Neural cell (in vitro differentiated cells): ENCODE data around the gene ADAMTS19. TPM values are rescaled to one million over a fixed set of nuclear protein-coding genes. Genes with fewer than 3 reads are reported as not detected.

Experiments used
- H2AFZ ChIP-seq: fragments of 200-600, 300-800 bp; sonication (generic), shearing (Covaris generic); 2 replicates; pipeline ENCODE4 v1.6.0; 2014; ENCODE audit warnings: low read depth, mild to moderate bottlenecking, antibody characterized with exemption, low read length, moderate library complexity
- H3F3A ChIP-seq: fragments of 200-600 bp; shearing (Covaris generic); 2 replicates; pipeline ENCODE4 v1.6.1; 2016; ENCODE audit warnings: mild to moderate bottlenecking, moderate library complexity, mixed read lengths, antibody characterized with exemption, low read length; ENCODE audit not compliant: insufficient read depth, poor library complexity, severe bottlenecking
- H3K27ac ChIP-seq: fragments of 200-600, 300-800 bp; sonication (generic), shearing (Covaris generic); 2 replicates; pipeline ENCODE4 v1.5.1; 2014; ENCODE audit warnings: mild to moderate bottlenecking, low read length, moderate library complexity
- H3K27me3 ChIP-seq: fragments of 300-800, 200-600 bp; sonication (generic), shearing (Covaris generic); 2 replicates; pipeline ENCODE4 v1.6.0; 2014; ENCODE audit warnings: mild to moderate bottlenecking, low read depth, low read length, moderate library complexity; ENCODE audit not compliant: insufficient read depth
- H3K36me3 ChIP-seq: fragments of 300-800, 200-600 bp; sonication (generic), shearing (Covaris generic); 2 replicates; pipeline ENCODE4 v1.5.1; 2014; ENCODE audit warnings: mild to moderate bottlenecking, antibody characterized with exemption, low read length, moderate library complexity; ENCODE audit not compliant: insufficient read depth
- H3K4me2 ChIP-seq: fragments of 300-800, 200-600 bp; sonication (generic), shearing (Covaris generic); 2 replicates; pipeline ENCODE4 v1.6.0; 2014; ENCODE audit warnings: mild to moderate bottlenecking, low read length
- H3K4me3 ChIP-seq: fragments of 300-800, 200-600 bp; sonication (generic), shearing (Covaris generic); 2 replicates; pipeline ENCODE4 v1.5.1; 2014; ENCODE audit warnings: mild to moderate bottlenecking, low read length, moderate library complexity
- H3K79me2 ChIP-seq: fragments of 200-600 bp; shearing (Covaris generic); replicated peaks from 2 replicates; pipeline ENCODE4 v1.6.0; 2014; ENCODE audit warnings: mild to moderate bottlenecking, low read length, moderate library complexity; ENCODE audit not compliant: insufficient read depth
- H3K9ac ChIP-seq: fragments of 300-800, 200-600 bp; sonication (generic), shearing (Covaris generic); 2 replicates; pipeline ENCODE4 v1.6.1; 2016; ENCODE audit warnings: mild to moderate bottlenecking, low read length, mixed read lengths
- H3K9me2 ChIP-seq: fragments of 200-600 bp; shearing (Covaris generic); 2 replicates; pipeline ENCODE4 v1.6.1; 2016; ENCODE audit warnings: mild to moderate bottlenecking, low read length, mixed read lengths; ENCODE audit not compliant: insufficient read depth
- H3K9me3 ChIP-seq: fragments of 200-600, 300-800 bp; sonication (generic), shearing (Covaris generic); 2 replicates; pipeline ENCODE4 v1.6.1; 2016; ENCODE audit warnings: mild to moderate bottlenecking, mixed run types, low read length, moderate library complexity, mixed read lengths
- H4K20me1 ChIP-seq: fragments of 200-600 bp; shearing (Covaris generic); 2 replicates; pipeline ENCODE4 v1.6.1; 2016; ENCODE audit warnings: mild to moderate bottlenecking, mixed run types; ENCODE audit not compliant: insufficient read depth
- CTCF ChIP-seq: fragments of 450-650 bp; IDR thresholded peaks from 2 replicates; pipeline ENCODE4 v1.5.1; 2014; ENCODE audit warnings: antibody characterized with exemption, mild to moderate bottlenecking, moderate library complexity; ENCODE audit not compliant: poor library complexity, severe bottlenecking
- EP300 ChIP-seq: fragments of 450-650 bp; conservative IDR thresholded peaks from 2 replicates; pipeline ENCODE4 v1.6.1; 2014; ENCODE audit warnings: antibody characterized with exemption, mild to moderate bottlenecking, moderate library complexity; ENCODE audit not compliant: poor library complexity, severe bottlenecking
- EZH2 ChIP-seq: fragments of 200-600, 300-800 bp; shearing (Covaris generic), sonication (generic); IDR thresholded peaks from 2 replicates; pipeline ENCODE4 v1.6.1; 2014; ENCODE audit warnings: antibody characterized with exemption, low read length, borderline replicate concordance, mild to moderate bottlenecking; ENCODE audit not compliant: insufficient read depth, poor library complexity, severe bottlenecking
- MXI1 ChIP-seq: fragments of 450-650 bp; conservative IDR thresholded peaks from 2 replicates; pipeline ENCODE4 v1.6.1; 2014; ENCODE audit warnings: antibody characterized with exemption, mild to moderate bottlenecking; ENCODE audit not compliant: poor library complexity, severe bottlenecking
- POLR2AphosphoS5 ChIP-seq: IDR thresholded peaks from 2 replicates; pipeline ENCODE4 v1.6.1; 2012
- RAD21 ChIP-seq: fragments of 450-650 bp; conservative IDR thresholded peaks from 2 replicates; pipeline ENCODE4 v1.6.1; 2014; ENCODE audit warnings: antibody characterized with exemption, mild to moderate bottlenecking, moderate library complexity
- REST ChIP-seq: IDR thresholded peaks from 2 replicates; pipeline ENCODE4 v1.6.1; 2012; ENCODE audit warnings: borderline replicate concordance
- SMC3 ChIP-seq: fragments of 450-650 bp; conservative IDR thresholded peaks from 2 replicates; pipeline ENCODE4 v1.6.1; 2014; ENCODE audit warnings: antibody characterized with exemption, mild to moderate bottlenecking, moderate library complexity; ENCODE audit not compliant: poor library complexity
- TAF1 ChIP-seq: IDR thresholded peaks from 2 replicates; pipeline ENCODE4 v1.6.1; 2012; ENCODE audit warnings: low read depth
- polyA plus RNA-seq: library from polyadenylated mRNA; depleted of rRNA; stranded (reverse); fragments of >200 nt; gene quantifications from 2 replicates; pipeline ENCODE4 v1.2.3, GENCODE V29; 2014

Gene ADAMTS19
- polyA plus RNA-seq, 1 donor from 2014 or later = 0.12 TPM

GRCh38 chr5:129743541-129744187 lies 283.6 kb downstream of the ADAMTS19 start:
- H3K27me3 ChIP-seq = no peaks in the 10 kb centered on the region
- H3K79me2 ChIP-seq = no peaks in the 10 kb centered on the region

GRCh38 chr5:129745997-129746396 lies 285.9 kb downstream of the ADAMTS19 start:
- no peak overlapping the region for H2AFZ ChIP-seq
- no peak for TF ChIP-seq EZH2
- no peak for TF ChIP-seq TAF1
- TF ChIP-seq EP300 = no peak
- TF ChIP-seq RAD21 = no peak
- H3K9me3 ChIP-seq = no peaks in the 10 kb centered on the region
- no peaks in the 10 kb centered on the region for H4K20me1 ChIP-seq
- no peaks in the 10 kb centered on the region for H3K9me2 ChIP-seq
- H3K27ac ChIP-seq = no peak overlapping the region
- H3K27me3 ChIP-seq = no peaks in the 10 kb centered on the region
- no peaks in the 10 kb centered on the region for H3K79me2 ChIP-seq
- no peak overlapping the region for H3K9ac ChIP-seq
- no peaks in the 10 kb centered on the region for H3F3A ChIP-seq
- H3K4me3 ChIP-seq = no peak overlapping the region
- H3K4me2 ChIP-seq = no peak overlapping the region
- no peaks in the 10 kb centered on the region for H3K36me3 ChIP-seq

More at GRCh38 chr5:129743541-129744187, 283.6 kb downstream of the ADAMTS19 start:
- no peaks in the 10 kb centered on the region for H3K9me3 ChIP-seq
- no peak overlapping the region for H3K27ac ChIP-seq
- H3K9ac ChIP-seq = no peak overlapping the region
- H3F3A ChIP-seq = no peaks in the 10 kb centered on the region
- TF ChIP-seq TAF1 (no peak), EP300 (no peak), POLR2AphosphoS5 (no peak), RAD21 (no peak), REST (no peak), SMC3 (no peak), CTCF (no peak), MXI1 (no peak), EZH2 (no peak)
- H4K20me1 ChIP-seq = no peaks in the 10 kb centered on the region
- H2AFZ ChIP-seq = no peak overlapping the region
- H3K4me3 ChIP-seq = no peak overlapping the region
- H3K9me2 ChIP-seq = no peaks in the 10 kb centered on the region
- no peaks in the 10 kb centered on the region for H3K36me3 ChIP-seq
- no peak overlapping the region for H3K4me2 ChIP-seq
